K562 (cell line): ENCODE results near the gene AGT. TPM values are rescaled to one million over a fixed set of nuclear protein-coding genes. Genes with fewer than 3 reads are reported as not detected.

Source experiments
- ATAC-seq: fragments of 200-7000 bp; cut with Tn5 transposase; 3 replicates; pipeline ENCODE4 v1.9.1; 2020; ENCODE audit warnings: moderate library complexity
- BruUV-seq: library from RNA; stranded (reverse); fragments of 400-500 nt; replicated peaks from 2 replicates; lab custom pipeline; 2021; lab: Mats Ljungman, UMichigan
- CTCF ChIA-PET: fragments of 300-600 bp; formaldehyde crosslinking; extraction: SDS; loops from one replicate; lab custom pipeline; 2021; ENCODE audit warnings: low intra/inter-chr PET ratio; lab: Yijun Ruan, JAX
- POLR2A ChIA-PET: fragments of 300-600, 350-650 bp; sonication (Branson Sonifier 250); formaldehyde crosslinking; extraction: SDS; loops from one replicate; lab custom pipeline; 2021; ENCODE audit warnings: antibody characterized with exemption, inconsistent platforms; lab: Yijun Ruan, JAX
- DNase-seq, 4 experiments: peaks; one replicate each; pipeline versions ENCODE4 v3.0.0 to v3.0.0-alpha.2; 2011 to 2018; ENCODE audit warnings: low spot score in 3 of 4, mixed read lengths in 3 of 4; ENCODE audit errors: extremely low read depth in 1 of 4
- FAIRE-seq: peaks from 2 replicates; lab custom pipeline; 2011; peaks lifted over from hg19 to GRCh38; lab: Jason Lieb, UNC
- H2AFZ ChIP-seq: 2 replicates; pipeline ENCODE4 v1.6.0; 2011; ENCODE audit warnings: low read depth, low read length, control low read depth, inconsistent platforms
- H3K27ac ChIP-seq: fragments of 200-600 bp; 3 replicates; pipeline ENCODE4 v1.8.0; 2011; ENCODE audit warnings: low read depth, mild to moderate bottlenecking, control low read depth, inconsistent platforms, low read length, moderate library complexity, mixed read lengths; ENCODE audit errors: extremely low read depth
- H3K27me3 ChIP-seq, 2 experiments: fragments of 300-600 bp in 1 of 2; 2 replicates in 1 of 2; 3 replicates in 1 of 2; pipeline versions ENCODE4 v1.6.0 to v1.8.0; 2011; ENCODE audit warnings: inconsistent platforms in 2 of 2, low read length in 2 of 2, mild to moderate bottlenecking in 1 of 2, mixed read lengths in 1 of 2, moderate library complexity in 1 of 2; ENCODE audit not compliant: control insufficient read depth in 2 of 2, insufficient read depth in 2 of 2
- H3K36me3 ChIP-seq: fragments of 300-600 bp; 3 replicates; pipeline ENCODE4 v1.8.0; 2011; ENCODE audit warnings: mild to moderate bottlenecking, low read length, inconsistent platforms; ENCODE audit not compliant: control insufficient read depth, insufficient read depth
- H3K4me1 ChIP-seq, 2 experiments: fragments of 200-600 bp in 1 of 2; replicated peaks in 1 of 2; 2 replicates in 1 of 2; 3 replicates in 1 of 2; pipeline versions ENCODE4 v1.5.1 to v1.8.0; 2011; ENCODE audit warnings: inconsistent platforms in 2 of 2, low read length in 2 of 2, mild to moderate bottlenecking in 1 of 2, mixed read lengths in 1 of 2, moderate library complexity in 1 of 2; ENCODE audit not compliant: control insufficient read depth in 2 of 2, insufficient read depth in 2 of 2
- H3K4me2 ChIP-seq: 2 replicates; pipeline ENCODE4 v1.6.1; 2011; ENCODE audit warnings: low read length, control low read depth, inconsistent platforms, mixed read lengths; ENCODE audit not compliant: insufficient read depth
- H3K4me3 ChIP-seq: fragments of 200-600 bp; sonication (generic), shearing (Covaris generic); 2 replicates; pipeline ENCODE4 v1.5.1; 2016; ENCODE audit warnings: control low read depth, inconsistent platforms
- H3K79me2 ChIP-seq: fragments of 200-600 bp; 3 replicates; pipeline ENCODE4 v1.8.0; 2011; ENCODE audit warnings: low read length, inconsistent platforms; ENCODE audit not compliant: control insufficient read depth, insufficient read depth
- H3K9ac ChIP-seq, 2 experiments: 2 replicates each; pipeline versions ENCODE4 v1.6.0 to v1.6.1; 2011; ENCODE audit warnings: low read depth in 2 of 2, low read length in 2 of 2, control low read depth in 1 of 2, inconsistent platforms in 1 of 2, mild to moderate bottlenecking in 1 of 2, mixed read lengths in 1 of 2; ENCODE audit not compliant: insufficient read depth in 1 of 2
- H3K9me1 ChIP-seq: one replicate; pipeline ENCODE4 v1.6.0; 2011; ENCODE audit warnings: inconsistent platforms, mild to moderate bottlenecking, low read length, moderate library complexity; ENCODE audit not compliant: control insufficient read depth, insufficient read depth
- H3K9me3 ChIP-seq: replicated peaks from 2 replicates; pipeline ENCODE4 v1.5.1; 2011; ENCODE audit warnings: low read depth, low read length, inconsistent platforms; ENCODE audit not compliant: control insufficient read depth, insufficient read depth
- H4K20me1 ChIP-seq: replicated peaks from 2 replicates; pipeline ENCODE4 v1.6.1; 2011; ENCODE audit warnings: low read length, inconsistent platforms, mixed read lengths; ENCODE audit not compliant: control insufficient read depth, insufficient read depth
- CBX8 ChIP-seq: fragments of 200-600 bp; sonication (generic); IDR thresholded peaks from 2 replicates; pipeline ENCODE4 v1.6.1; 2012; ENCODE audit warnings: borderline replicate concordance, mixed run types, low read depth, mild to moderate bottlenecking, moderate library complexity, mixed read lengths, low read length, control low read depth, inconsistent platforms; ENCODE audit not compliant: poor library complexity, severe bottlenecking; ENCODE audit errors: extremely low read depth
- CHD7 ChIP-seq: fragments of 200-600 bp; sonication (generic); IDR thresholded peaks from one replicate; pipeline ENCODE4 v1.6.1; 2012; ENCODE audit warnings: mild to moderate bottlenecking, low read depth, low read length, inconsistent platforms
- DPF2 ChIP-seq: fragments of 450-650 bp; IDR thresholded peaks from 2 replicates; pipeline ENCODE4 v1.6.1; 2016
- FOS ChIP-seq: IDR thresholded peaks from 3 replicates; pipeline ENCODE4 v1.6.1; 2011; ENCODE audit not compliant: insufficient read length; ENCODE audit errors: extremely low read depth
- ZNF75A ChIP-seq: fragments of 450-650 bp; formaldehyde crosslinking; IDR thresholded peaks from 2 replicates; pipeline ENCODE4 v1.4.0; 2020; ENCODE audit warnings: mild to moderate bottlenecking
- WGBS: fragments of 100-300 bp; shearing (Covaris generic); methylation state at CpG from one replicate; pipeline ENCODE4 v1.1.6; 2016; ENCODE audit warnings: low coverage, mixed read lengths; ENCODE audit not compliant: insufficient coverage; ENCODE audit errors: missing lambda C conversion rate; 5-methylcytosine and 5-hydroxymethylcytosine counted together
- in situ Hi-C: fragments of 300-500 bp; cut with MboI; formaldehyde crosslinking; loops from 4 replicates; pipeline ENCODE4 v1.15.0; 2018; ENCODE audit warnings: inconsistent platforms, mixed read lengths
- intact Hi-C: fragments of 100-400 bp; cut with micrococcal nuclease; formaldehyde crosslinking; loops from 2 replicates; pipeline ENCODE4 v1.14.2; 2022
- polyA plus RNA-seq, 8 experiments: library from polyadenylated mRNA; depleted of rRNA in 4 of 8; stranded (reverse) in 5 of 8; unstranded in 3 of 8; fragments of >200 nt; fragmentation: Nextera tagmentation in 2 of 8; fragmentation: Illumina TruSeq in 1 of 8; extraction: Ambion mirVana in 2 of 8; extraction: Trizol in 1 of 8; gene quantifications; 2 replicates each; pipeline versions ENCODE4 v1.2.1 to v1.2.3, GENCODE V29; 2011 to 2014; ENCODE audit warnings: inconsistent platforms in 1 of 8, missing spikeins in 1 of 8
- total RNA-seq, 7 experiments: library from RNA; depleted of rRNA in 6 of 7; stranded (reverse); fragments of >200 nt in 6 of 7; fragmentation: Illumina TruSeq in 2 of 7; extraction: Trizol in 2 of 7; gene quantifications; 2 replicates each; pipeline versions ENCODE4 v1.2.1 to v1.2.3, GENCODE V29; 2011 to 2021; ENCODE audit warnings: low replicate concordance in 1 of 7

The AGT gene
- total and polyA plus RNA-seq, 9 of the 15 experiments (the other 6 are each of a cell fraction or from before 2014, with no cell fraction given): 0.40 TPM; not detected in 8

- Histone ChIP-seq H3K4me2 (no peak overlapping the region), H3K27me3 (peaks cover 28 to 61% of the 10 kb centered on the region in 2 experiments), H3K9ac (0 out of 4 replicates have a peak overlapping the region, but pooled peaks of 1 of the 2 experiments have one; percentile 47), H3K36me3 (no peaks in the 10 kb centered on the region), H3K9me3 (no peaks in the 10 kb centered on the region), H3K9me1 (no peaks in the 10 kb centered on the region), H3K27ac (no peak overlapping the region), H2AFZ (peak overlapping the region; percentile 58), H3K4me3 (no peak overlapping the region), H4K20me1 (no peaks in the 10 kb centered on the region), H3K79me2 (no peaks in the 10 kb centered on the region), H3K4me1 (peaks cover 0 to 6% of the 10 kb centered on the region in 2 experiments; a peak in 1 of 5 replicates)
- no TSS peak for BruUV-seq
- ATAC-seq (no peak), FAIRE-seq (no peak), DNase-seq (no peak)
- in situ Hi-C loops: no loop called here
- CTCF ChIA-PET: no interaction called here
- TF ChIP-seq FOS (no peak), ZNF75A (no peak), CHD7 (no peak), CBX8 (no peak), DPF2 (no peak)
- POLR2A ChIA-PET: interaction anchor here (0.5 to 1.1 kb wide), 6 partner anchors 11 to 1722 kb away, joined by 3 read pairs; no protein-coding TSS in a partner anchor
- intact Hi-C loops: no loop called here
- 13% methylated on average over 5 of the region's 5 CpGs for WGBS
Measured at GRCh38 chr1:230753191-230753585, 39.3 kb upstream of the AGT start.
